ENCODE data around the gene ATP5ME.

ATP5ME gene

GRCh38 chr4:679629-680028 lies 5.6 kb upstream of the ATP5ME start:
- no peak for TF ChIP-seq CTCF (IDR thresholded peaks at IDR 0.05)

- TF ChIP-seq CTCF (IDR thresholded peaks at IDR 0.05) = no peak
These were observed 5.0 kb upstream of the ATP5ME start for GRCh38 chr4:679104-679481.

GRCh38 chr4:678331-679103 lies 4.4 kb upstream of the ATP5ME start:
- no peak for TF ChIP-seq CTCF (IDR thresholded peaks at IDR 0.05)

- no peak for TF ChIP-seq CTCF (IDR thresholded peaks at IDR 0.05)
These were observed 3.6 kb upstream of the ATP5ME start for GRCh38 chr4:677431-678293.

- no peak for TF ChIP-seq CTCF (IDR thresholded peaks at IDR 0.05)
These were observed 2.8 kb upstream of the ATP5ME start for GRCh38 chr4:676871-677235.

GRCh38 chr4:675980-676870 lies 2.1 kb upstream of the ATP5ME start:
- no peak for TF ChIP-seq CTCF (IDR thresholded peaks at IDR 0.05)

All from LNCAP (cell line).